HG03469 (cell line): ENCODE measurements around the gene SP6.
A peak's percentile ranks its signal among the peaks of the same experiment; 100 is the strongest.

Source experiments
- ATAC-seq: cut with Tn5 transposase; IDR thresholded peaks from one replicate; pipeline ENCODE4 v1.9.1; 2021; ENCODE audit warnings: mild to moderate bottlenecking, moderate library complexity, moderate number of reproducible peaks; ENCODE audit not compliant: unreplicated experiment

Gene SP6

DNA sequence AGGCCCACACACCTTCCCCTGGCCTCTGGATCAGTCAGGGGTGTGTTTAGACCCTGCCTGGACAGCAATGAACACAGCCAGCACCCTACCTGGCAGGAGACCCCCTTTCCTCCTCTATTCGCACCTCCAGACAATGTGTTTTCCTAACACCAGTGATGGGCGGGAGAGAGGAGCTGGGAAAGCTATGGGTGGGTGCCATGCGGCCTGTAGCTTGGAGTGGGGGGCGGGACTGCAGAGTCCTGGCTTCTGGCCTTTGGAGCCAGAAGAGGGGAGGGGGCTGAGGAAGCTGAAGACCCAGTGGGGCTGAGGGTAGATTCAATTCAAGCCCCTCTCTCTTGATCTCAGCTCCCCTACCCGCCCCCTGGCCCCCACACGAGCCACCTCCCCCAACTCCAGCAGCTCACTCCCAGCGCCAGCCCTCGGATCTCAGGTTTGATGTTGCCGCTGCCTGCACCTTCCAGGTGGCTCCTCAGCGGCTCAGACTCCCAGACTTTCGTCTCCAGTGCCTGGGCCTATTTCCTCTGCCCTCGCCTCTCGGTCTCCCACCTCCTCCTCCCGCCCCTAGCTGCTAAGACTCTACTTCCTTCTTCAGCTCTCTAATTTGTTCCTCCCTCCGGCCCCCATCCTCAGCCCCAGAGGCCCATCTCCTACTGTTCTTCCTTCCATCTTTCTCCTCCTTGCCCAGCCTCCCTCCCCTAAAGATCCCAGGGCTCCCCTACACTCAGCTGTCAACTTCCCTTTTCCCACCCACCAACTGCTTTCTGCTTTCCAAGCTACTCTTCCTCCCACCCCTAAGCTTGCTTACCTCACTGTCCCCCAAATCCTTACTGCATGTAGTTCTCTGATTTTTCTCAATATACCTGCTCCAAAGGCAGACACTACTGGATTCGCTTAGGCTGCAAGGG lies 6.8 kb upstream of the SP6 start:
- no peak for ATAC-seq

DNA sequence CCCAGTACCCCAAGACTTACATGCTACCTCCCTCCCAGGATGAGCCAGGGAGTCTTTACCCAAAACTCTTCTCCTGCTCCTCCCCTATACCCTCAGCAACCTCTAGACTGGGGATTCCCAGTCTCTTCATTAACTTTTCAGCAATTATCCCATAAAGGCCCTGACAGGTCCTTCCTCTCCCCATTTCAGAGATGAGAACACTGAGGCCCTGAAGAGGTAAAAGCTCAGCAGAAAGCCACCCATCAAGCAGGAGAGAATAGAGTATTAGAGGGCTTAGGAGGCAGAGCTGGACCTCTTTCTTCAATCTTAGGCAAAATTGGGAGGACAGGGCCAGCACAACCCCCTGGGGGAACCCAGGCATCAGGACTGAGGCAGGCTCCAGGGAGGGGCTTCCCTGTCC lies 5.9 kb upstream of the SP6 start:
- ATAC-seq = no peak

DNA sequence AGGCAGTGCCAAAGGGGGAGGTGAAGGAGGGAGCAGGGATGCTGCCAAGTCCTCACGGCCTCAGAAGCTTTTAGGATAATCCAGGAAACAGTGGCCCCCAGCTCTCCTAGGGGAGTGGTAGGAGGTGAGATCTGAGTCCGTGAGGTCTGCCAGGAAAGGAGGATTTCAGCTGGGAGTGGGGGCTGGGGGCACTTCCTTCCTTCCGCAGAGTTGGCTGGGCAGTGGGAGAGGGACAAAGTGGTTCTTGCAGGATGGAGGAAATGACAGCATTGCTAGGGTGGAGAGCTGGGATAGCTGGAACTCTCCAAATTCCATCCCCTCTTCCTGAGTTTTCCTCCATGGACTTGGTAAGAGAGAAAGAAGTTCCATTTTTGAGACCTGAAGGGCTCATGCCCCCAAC lies 4.8 kb upstream of the SP6 start:
- ATAC-seq = no peak

DNA sequence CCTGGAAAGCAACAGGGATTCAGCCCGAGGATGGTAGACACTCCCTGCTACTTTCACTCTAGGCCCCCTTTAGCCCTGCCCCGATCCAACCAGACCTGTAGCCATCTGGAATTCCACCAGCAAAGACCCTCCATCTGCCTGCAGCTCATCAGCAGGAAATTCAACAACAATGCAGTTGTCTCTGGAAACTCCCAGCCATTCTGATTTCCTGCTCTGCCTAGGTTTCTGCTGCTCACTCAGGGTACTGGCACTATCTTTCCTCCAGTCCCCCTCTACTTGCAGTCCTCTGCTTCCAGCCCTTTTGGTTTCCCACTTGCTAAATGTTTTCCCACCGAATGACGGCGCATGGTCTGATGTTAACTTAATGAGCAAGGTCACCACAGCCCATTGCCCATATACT lies 2.7 kb upstream of the SP6 start:
- ATAC-seq = no peak

DNA sequence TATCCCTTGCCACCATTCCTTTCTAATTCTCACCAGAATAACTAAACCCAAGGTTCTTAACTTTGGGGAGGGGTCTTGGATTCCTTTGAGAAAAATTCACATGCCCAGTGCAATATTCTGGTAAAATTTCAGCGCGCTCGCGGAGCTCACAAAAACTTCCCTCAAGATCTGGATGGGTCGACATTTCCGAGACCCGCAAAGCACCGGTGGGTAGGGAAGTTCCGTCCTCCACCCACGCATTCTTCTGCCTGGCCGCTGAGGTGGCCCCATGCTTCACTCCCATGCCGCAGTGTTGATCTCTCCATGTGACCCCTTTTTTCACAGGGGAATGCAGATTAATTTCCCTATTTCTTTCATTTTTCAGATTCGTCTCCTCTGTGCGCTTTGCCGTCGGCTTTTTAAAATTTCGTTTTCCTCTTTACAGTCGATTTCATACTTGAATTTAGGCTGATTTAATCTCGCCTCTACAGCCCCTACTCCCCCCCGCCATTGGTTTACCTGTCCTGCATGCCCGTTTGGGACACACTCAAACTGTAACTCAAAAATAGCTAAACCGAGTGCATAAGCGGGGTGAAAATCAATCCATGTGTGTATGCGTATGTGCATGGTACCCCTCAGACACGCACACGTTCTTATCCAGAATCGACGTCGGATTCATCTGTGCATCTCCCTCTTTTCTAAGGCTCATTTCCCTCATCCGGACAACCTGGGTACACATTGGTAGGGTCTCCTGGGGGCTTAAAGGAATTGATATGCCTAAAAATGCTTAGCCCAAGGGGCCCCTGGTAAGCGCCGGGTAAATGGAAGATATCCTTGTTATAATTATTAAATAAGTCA lies 1.4 kb upstream of the SP6 start:
- ATAC-seq = no peak

DNA sequence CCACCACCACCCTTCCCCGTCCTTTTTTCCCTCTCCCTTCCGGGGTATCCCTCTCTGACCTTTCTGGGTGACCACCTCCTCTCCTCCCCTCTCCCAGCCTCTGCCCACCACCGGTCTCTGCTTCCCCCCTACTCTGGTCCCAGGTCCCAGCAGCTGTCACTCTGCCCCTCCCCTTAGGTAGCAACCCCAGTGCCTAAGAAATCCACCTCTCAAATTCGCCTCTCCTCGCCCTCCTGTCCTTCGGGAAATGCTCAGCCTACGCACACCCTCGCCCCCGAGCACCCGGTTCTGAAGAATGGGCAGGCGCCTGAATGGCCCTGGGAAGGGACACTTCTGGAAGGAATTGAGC lies 775 bp upstream of the SP6 start:
- no peak for ATAC-seq

DNA sequence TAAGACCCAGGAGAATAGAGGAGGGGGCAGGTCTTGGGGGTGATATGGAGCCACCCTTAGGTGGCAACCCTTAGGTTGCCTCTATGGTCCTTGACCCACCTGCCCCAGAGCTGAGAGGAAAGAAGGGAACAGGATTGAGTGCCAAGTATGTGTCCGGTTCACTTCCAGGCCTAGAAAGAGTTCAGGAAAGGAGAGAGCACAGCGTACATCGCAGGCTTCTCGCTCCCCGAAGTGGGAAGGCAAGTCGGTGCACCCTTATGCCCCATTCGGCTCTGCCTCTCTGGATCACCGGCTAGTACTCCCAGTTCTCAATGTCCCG lies 631 bp downstream of the SP6 start:
- ATAC-seq = no peak

DNA sequence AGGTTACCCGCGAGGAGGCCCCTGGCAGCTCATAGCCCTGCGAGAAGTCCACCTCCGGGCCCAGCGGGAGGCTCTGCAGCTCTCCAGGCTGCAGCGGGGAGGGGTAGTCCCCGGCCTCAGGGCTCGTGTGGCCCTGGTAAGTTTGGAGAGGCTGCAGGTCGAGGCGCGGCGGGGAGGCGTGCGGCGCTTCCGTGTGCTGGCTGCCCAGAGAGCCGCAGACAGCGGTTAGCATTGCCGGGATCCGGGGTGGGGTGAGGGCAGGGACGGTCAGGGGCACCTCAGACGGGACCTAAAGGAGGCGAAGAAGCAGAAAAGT lies 2.8 kb downstream of the SP6 start:
- no peak for ATAC-seq

DNA sequence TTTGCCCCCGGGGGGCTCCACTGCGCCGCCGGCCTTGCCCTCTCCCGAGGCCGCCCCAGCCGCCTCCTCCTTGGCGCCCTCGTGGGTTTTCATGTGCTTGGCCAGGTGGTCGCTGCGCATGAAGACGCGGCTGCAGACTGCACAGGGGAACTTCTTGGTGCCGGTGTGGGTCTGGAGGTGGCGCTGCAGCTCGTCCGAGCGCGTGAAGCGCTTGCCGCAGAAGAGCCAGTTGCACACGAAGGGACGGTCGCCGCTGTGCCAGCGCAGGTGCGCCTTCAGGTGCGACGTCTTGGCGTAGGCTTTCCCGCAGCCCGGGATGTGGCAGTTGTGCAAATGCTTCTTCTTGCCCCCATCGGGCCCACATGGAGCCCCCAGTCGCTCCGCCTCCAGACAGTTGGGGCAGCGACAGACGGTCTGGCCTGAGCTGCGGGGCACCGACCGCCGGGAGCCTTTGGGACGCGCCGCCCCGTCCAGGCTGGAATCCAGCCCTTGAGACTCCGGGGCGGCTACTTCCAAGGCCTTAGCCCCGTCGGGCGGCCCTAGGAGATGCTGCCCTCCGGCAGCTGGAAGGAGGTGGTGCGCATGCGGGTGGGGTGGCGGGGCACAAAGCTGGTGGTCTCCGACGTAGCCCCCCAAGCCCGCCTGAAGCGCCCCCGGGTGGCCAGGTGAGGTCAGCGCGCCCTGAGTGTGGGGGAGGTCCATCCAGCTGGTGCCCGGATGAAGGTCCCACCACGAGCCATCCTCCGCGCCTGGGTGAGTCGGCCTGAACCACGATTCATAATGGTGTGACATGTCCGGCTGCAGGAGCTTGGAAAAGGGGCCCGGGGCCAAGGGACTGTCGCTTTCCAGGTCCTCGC lies 3.4 kb downstream of the SP6 start:
- no peak for ATAC-seq

DNA sequence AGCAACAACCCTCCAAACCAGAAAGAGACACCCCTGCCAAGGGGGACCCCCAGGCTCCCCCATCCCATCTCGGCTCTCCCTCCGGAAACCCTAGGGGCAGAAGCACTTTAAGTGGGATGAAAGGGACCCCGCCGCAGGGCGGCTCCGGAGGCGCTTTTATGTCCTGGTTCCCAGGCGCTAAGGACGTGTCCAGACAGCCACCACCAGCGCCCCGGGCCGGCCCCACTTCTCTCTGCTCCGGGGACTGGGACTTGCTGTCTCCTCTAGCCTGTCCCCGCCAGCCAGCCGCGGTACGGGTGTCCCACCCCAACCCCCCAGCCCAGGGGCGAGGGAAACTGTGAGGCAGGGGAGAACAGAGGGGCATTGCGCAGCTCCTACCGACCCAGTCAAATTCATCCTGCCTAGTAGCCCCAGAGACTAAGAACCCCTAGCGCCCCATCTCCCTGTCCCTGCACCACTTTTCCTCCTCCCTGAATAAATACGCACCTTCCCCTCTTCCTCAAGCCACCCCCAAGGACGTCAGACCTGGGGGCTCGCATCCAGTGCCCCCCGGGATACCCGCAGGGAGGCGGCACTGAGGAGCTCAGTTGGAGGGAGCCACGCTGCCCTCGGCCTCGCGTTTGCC lies 4.1 kb downstream of the SP6 start:
- no peak for ATAC-seq

DNA sequence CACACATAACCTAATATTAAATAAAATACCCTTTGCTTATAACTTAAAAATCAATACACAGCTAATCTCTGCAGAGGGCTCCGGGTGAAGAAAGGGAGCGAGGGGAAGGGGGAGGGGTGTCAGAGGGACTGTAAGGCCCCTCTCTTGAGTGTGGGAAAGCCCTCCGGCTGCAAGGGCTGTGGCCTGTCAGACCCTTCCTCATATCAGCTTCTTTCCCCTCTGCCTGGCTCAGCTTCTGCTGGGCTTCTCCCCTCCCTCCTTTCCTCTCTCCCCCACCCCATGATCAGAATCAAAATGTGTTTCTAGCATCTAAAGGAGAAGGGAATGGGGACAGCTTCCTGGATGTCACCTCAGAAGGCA lies 5.3 kb downstream of the SP6 start:
- ATAC-seq = no peak

DNA sequence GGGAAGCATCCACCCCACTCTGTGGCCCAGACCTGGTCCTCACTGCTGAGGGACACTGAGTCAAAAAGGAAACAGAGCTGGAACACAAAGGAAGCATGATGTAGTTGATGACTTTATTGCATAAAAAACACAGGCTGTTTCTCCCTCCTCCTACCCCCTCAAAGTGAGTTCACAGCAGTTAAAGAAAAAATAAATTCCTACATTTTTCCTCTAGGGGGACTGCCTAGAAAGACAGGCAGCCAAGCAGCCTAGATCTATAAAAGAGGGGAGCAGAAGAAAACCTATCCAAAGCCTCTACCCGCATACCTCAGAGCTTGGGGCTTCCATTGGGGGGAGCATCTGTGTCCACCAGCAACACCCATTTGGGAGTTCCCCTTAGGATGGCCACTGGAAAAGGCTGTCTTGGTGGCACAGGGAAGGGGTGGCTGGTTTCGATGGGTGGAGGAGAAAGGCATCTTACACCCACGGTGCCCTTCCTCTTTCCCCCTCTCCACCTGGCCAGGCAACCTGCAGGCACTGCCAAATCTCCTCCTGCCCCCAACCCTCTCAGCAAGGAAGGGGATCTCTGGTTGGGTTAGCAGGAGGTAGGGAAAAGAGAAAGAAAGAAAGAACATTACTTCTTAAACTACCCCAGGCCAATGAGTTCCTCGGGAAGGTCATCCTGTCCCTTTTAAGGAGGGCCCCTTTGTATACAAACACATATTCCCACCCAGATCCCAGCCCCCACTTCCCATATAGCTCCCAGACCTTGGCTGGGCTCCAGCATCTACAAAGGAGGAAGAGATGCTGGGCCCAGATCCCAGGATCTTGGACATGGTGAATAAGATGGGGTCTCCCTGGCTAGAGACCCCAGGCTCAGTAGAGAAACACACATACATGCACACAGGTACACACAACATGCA lies 5.9 kb downstream of the SP6 start:
- ATAC-seq = no peak

DNA sequence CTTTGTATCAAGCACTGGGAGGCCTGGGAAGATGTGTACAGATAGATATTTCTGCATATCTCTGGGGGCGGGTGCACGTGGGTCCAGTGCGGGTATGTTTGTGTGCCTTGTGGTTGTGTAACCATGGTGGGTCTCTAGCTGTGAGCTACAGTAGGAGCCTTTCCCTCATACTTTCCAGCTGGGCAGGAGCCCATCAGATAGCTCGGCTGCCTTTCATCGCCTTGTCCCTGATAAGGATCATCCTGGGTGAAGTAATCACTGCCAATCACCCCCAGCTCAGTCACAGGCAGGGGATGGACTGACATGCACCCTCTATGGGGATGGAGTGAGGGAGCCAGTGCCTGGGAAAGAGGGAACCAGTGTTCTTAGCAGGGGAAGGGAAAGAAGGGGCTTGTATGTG lies 6.7 kb downstream of the SP6 start:
- no peak for ATAC-seq

DNA sequence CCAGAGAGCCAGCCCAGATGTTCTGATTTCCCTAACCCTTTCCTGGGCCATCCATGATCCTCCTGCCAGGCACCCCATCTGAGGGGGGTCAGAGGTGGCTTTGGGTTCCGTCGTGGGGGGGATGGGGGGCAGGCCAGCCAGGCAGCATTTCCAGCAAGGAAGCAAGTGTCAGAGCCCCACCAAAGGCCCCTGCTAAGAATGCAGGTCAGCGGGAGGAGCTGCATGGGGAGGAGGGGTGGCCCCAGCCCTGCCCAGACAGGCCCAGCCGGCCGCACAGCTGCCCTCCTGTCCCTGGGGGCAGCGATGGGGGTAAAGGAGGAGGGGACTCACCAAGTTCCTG lies 7.6 kb downstream of the SP6 start:
- no peak for ATAC-seq

DNA sequence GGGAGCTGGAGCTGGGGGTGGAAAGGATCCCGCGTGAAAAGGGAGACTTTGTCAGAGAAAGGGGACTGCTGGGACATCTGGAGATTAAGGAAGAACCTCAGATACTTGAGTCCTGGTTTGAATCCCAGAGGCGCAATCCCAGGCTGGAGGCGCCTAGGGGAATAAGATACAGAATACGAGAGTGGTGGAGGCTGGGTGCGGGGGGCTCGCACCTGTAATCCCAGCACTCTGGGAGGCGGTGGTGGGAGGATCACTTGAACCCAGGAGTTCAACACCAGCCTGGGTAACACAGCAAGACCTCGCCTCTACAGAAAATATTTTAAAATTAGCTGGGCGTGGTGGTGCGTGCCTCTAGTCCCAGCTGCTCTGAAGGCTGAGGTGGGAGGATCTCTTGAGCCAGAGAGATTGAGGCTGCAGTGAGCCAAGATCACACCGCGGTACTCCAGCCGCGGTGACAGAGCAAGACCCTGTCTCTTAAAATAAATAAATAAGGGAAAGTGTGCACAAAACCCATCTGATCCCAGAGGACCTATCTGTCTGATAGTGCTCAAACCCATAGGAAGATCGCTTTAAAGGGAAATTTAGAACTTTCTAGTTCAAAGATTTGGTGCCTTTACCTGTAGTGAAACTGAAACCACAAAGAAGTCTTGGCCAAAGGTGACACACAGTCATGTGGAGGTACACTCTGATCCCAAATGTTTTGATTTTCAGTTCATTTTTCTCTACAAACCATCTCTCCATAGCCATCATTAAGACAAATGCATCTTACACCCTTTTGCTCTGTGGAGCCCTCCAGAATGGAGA lies 9.3 kb downstream of the SP6 start:
- peak; percentile 10 for ATAC-seq

DNA sequence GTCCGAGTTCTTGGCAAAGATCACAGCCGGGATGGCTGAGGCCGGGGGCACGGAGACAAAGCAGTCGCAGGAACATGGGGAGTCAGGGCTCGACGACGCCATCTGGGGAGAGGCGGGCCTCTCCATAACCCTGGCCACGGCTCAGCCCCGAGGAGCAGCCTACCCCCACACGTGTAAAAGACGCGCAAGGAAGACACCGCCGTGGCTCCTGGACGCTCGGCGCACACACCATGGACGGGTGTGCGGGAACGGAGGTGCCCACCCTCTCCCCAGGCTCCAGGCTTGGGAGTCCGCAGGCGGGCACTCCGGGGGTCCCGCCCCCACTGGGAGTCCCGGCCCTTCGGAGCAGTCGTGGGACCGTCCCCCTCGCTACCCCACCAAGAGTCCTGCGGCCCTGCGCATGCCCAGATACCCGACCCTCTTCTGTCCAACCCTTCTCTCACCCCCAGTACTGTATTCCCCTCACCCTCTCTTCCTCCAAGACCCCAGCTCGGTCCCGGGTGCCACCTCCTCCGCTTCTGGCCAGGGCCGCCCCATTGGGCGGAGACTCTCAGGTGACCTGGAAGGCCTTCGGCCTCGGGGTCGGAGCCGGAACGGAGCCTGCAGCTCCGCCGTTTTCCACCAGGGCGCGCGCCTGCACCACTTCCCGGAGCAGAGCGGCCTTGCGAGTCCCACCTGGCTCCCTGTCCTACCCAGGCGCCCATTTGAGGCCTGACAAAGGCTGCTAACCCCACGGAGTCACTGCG lies 10.0 kb downstream of the SP6 start, which contains the start of gene SCRN2:
Gene SCRN2, minus strand, starts transcription at position 532 of the 746 bp plus-strand sequence. Its CDS starts 430 bp downstream, at position 102.
- ATAC-seq = peak; percentile 49

DNA sequence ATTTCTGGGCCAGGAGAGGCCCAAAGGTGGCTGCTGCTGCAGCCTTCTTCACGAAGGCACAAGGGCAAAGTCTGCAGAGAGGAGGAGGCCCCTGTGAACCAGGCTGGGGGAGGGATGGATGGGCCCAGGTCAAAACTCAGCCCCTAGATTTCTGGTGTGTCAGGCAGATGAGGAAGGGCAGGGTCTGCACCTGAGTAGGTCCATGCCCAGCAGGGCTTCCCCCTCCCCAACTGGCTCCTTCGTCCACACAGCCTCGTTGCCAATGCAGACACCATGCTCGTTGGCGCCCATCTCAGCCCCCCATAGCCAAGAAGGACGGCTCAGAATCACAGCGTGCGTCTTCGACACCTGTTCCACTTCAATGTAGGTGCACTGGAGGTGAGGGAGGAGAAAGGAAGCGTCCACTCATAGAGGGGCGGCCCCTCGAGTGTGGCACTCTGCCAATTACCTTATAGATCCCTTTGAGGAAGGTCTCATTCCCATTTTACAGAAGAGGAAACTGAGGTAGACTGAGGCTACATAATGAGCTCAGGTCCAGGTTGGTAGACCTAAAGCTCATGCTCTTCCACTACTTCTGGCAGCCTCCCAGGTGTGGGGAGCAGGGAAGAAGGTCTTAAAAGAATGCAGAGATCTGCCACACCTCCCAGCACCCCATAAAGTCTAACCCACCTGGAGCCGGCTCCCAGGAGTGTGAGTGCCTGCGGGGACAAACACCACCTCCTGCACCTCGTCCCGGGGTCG lies 10.8 kb downstream of the SP6 start:
- no peak for ATAC-seq

DNA sequence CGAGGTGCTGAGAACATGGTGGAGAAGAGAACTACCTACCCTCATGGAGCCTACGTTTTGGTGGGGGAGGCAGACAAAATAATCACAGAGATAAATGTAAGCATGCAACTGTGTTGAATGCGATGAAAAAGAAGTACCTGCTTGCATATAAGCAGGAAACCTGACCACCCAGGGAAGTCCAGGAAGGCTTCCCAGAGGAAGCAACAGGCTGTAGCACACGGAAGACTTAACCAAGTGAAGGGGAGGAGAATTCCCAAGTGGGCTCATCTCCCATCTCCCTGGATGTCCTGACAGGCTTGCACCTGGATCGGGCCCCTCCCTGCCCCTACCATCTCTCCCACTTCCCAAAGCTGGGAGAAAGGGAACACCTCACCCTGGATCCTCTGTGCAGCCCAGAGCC lies 11.9 kb downstream of the SP6 start:
- no peak for ATAC-seq
